GM12872 (cell line): ENCODE measurements around the gene CARD19.

ENCODE experiments used
- CTCF ChIP-seq: IDR thresholded peaks from 3 replicates; pipeline ENCODE4 v1.5.1; 2011; ENCODE audit warnings: low read depth, mild to moderate bottlenecking, low read length, moderate library complexity; ENCODE audit not compliant: insufficient read depth

Gene CARD19

GRCh38 chr9:93079371-93079770 is 16.6 kb upstream of the CARD19 start:
- TF ChIP-seq CTCF, result no peak

GRCh38 chr9:93080406-93080805 is 15.6 kb upstream of the CARD19 start:
- TF ChIP-seq CTCF, result no peak

GRCh38 chr9:93081081-93081529 is 14.9 kb upstream of the CARD19 start:
- TF ChIP-seq CTCF, result no peak

- TF ChIP-seq CTCF, result no peak
Observed at GRCh38 chr9:93081931-93082330, 14.1 kb upstream of the CARD19 start.

GRCh38 chr9:93082841-93083411 is 13.1 kb upstream of the CARD19 start:
- no peak for TF ChIP-seq CTCF

GRCh38 chr9:93083592-93084470 is 12.2 kb upstream of the CARD19 start:
- no peak for TF ChIP-seq CTCF

GRCh38 chr9:93084471-93084881 is 11.5 kb upstream of the CARD19 start:
- no peak for TF ChIP-seq CTCF
